Liver (tissue), 2 donors: ENCODE measurements around the gene SLC22A12.

ENCODE experiments used
- MAX ChIP-seq: IDR thresholded peaks from 2 replicates; pipeline ENCODE4 v1.6.1; 2016; ENCODE audit warnings: antibody characterized with exemption
- TAF1 ChIP-seq: conservative IDR thresholded peaks from 2 replicates; pipeline ENCODE4 v1.6.1; 2016; ENCODE audit warnings: antibody characterized with exemption, mild to moderate bottlenecking
- donor health status: healthy.

- TF ChIP-seq MAX (no peak), TAF1 (no peak)
Measured at GRCh38 chr11:64583296-64584262, 7.4 kb upstream of the SLC22A12 start.
